GM21825 (cell line): Measurements from ENCODE around the gene IGSF21.

Experiments used
- ATAC-seq: cut with Tn5 transposase; IDR thresholded peaks from one replicate; pipeline ENCODE4 v1.9.1; 2021; ENCODE audit warnings: mild to moderate bottlenecking, moderate library complexity; ENCODE audit not compliant: unreplicated experiment

The IGSF21 gene

DNA sequence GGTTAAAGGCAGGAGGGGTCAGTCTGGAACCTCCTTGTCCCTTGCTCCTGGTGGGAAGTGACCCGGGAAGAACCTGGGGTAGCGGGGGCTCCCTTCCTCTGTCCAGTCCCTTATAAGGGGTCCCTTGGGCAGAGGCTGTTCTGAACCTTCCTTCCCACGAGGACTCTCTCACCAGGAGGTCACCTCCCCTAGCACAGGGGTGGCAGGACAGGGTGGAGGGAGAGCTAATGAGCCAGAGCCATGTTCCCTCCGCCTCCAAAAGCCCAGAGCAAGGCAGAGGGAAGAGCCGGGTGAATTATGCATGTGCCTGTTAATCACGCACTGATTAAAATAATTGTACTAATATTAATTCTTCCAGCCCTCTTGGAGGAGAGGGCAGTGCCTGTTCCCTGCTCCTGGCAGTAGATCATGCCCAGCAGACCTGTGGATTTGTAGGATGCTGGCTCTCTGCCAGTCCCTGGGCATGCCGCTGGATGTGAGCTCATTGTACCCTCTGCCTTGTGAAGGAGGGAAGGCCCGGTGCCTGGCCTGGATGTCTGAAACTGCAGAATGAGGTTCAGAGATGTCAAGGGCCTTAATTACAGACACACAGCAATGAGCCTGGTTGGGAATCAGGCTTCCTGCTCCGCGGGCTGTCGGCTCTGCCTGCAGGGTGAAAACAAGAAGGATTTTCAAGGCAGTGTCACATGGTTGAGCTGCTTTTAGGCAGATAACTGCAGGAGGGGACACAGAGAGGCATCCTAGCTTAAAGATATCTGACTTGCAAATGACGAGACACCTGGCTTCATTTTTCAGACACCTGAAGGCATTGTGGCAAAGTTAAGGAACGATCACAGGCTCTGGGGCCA lies 68.2 kb downstream of the IGSF21 start:
- no peak for ATAC-seq

- no peak for ATAC-seq
Observed at GRCh38 chr1:18176619-18177018, 69.0 kb downstream of the IGSF21 start.

- no peak for ATAC-seq
Observed at GRCh38 chr1:18178111-18178510, 70.5 kb downstream of the IGSF21 start.

GRCh38 chr1:18179009-18179408 lies 71.4 kb downstream of the IGSF21 start:
- no peak for ATAC-seq

GRCh38 chr1:18182398-18183160 lies 75.0 kb downstream of the IGSF21 start:
- no peak for ATAC-seq

- no peak for ATAC-seq
Observed at GRCh38 chr1:18183533-18183932, 75.9 kb downstream of the IGSF21 start.

DNA sequence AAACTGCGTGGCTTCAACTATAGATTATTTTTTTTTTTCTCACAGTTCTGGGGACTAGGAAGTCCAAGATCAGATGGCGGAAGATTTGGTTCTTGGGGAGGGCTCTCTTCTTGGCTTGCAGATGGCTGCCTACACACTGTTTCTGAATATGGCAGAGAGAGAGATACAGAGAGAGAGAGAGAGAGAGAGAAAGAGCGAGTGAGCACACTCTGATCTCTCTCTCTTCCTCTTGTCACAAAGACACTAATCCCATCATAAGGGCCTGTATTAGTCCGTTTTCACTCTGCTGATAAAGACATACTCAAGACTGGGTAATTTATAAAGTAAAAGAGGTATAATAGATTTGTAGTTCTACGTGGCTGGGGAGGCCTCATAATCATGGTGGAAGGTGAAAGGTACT lies 79.5 kb downstream of the IGSF21 start:
- ATAC-seq = no peak

- ATAC-seq = no peak
Observed at GRCh38 chr1:18188820-18189517, 81.4 kb downstream of the IGSF21 start.

- no peak for ATAC-seq
Observed at GRCh38 chr1:18190598-18190997, 83.0 kb downstream of the IGSF21 start.

DNA sequence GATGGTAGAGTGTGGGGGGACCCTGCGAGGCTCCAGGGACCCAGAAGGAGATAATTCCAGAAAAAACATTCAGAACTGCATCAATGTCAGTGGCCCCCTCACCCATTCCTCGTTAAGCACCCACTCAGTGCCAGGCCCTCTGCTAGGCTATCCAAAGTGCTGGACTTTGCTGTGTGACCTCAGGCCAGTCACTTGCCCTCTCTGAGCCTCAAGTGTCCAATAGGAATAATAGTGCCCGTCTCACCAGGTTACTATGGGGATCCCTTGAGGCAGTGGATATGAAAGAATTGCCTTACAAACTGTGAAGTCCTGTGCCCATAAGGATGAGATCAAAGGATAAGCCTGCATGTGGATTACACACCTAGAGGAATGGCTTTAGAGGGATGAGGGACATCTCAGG lies 83.4 kb downstream of the IGSF21 start:
- ATAC-seq = no peak

- ATAC-seq = no peak
Observed at GRCh38 chr1:18191481-18192155, 84.0 kb downstream of the IGSF21 start.

DNA sequence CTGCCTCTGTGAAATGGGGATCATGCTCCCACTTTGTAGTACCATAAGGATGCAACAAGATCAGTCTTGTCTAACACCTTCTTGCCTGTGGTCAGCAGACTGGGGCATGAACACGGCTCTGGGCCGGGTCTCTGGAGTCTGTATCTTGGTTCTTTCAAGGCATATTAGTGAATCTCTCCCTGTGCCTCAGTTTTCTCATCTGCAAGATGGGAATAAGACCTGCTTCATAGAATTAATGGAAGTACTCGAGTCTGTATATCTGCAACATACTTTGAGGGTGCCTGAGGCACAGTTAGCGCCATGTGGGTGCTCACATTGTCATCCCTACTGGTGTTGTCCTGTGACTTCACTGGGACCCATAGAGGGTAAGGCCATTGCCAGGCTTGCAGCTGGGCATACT lies 84.6 kb downstream of the IGSF21 start:
- no peak for ATAC-seq

DNA sequence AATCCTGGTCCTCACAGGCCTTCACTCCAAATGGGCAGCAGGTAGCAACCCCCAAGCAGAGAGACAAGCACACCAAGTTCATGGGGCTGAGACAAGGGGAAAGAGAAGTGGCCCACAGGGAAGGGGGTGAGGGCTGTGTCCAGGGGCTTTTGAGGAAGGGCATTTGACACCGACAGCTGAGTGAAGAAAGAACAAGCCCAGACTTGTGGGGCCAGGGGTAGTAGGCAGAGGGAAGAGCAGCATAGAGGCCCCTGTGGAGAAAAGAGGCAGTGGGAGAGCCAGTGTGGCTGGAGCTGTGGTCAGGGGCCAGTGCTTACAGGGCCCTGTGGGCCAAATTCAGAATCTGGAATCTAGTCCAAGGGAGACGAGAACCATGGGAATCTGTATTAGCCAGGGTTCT lies 85.4 kb downstream of the IGSF21 start:
- ATAC-seq = no peak

GRCh38 chr1:18197299-18197698 lies 89.7 kb downstream of the IGSF21 start:
- ATAC-seq = no peak

DNA sequence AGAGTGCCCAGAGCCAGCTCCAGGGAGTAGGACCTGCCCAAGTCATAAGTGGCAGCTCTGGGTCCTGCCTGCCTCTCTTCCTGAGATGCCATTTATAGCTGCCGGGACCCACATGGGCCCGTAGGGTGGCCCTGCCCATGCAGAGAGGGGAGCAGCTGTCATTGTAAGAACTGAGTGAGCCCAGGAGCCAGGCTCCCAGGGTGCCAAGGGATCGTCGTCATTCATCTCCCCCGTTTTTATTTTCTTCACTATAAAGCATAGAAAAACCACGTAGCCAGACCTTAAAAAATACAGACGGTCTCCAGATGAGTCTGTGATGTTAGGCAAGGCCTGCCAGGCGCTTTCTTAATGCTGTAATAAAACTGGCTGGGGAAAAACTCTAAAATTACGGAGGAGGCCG lies 90.7 kb downstream of the IGSF21 start:
- ATAC-seq = no peak

- ATAC-seq = no peak
Observed at GRCh38 chr1:18199462-18199861, 91.9 kb downstream of the IGSF21 start.

GRCh38 chr1:18200136-18200717 lies 92.6 kb downstream of the IGSF21 start:
- ATAC-seq = no peak

DNA sequence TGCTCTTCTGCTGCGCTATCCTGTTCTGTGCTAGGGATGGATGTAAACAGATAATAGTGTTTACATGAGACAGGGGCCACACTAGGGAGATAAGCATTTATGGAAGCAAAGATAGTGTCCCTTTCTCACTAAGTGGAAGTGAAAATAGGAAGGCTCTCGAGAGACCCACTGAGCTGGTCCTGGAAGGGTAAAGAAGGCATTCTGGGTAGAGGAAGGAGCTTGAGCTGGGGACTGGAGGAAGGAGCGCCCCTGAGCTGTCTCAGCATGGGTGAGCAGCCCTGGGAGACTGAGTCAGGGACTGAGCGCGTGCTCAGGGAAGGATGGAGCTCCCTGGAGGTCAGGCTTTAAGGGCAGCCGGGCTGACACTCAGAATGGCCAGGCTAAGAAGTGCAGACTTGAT lies 93.3 kb downstream of the IGSF21 start:
- ATAC-seq = no peak

DNA sequence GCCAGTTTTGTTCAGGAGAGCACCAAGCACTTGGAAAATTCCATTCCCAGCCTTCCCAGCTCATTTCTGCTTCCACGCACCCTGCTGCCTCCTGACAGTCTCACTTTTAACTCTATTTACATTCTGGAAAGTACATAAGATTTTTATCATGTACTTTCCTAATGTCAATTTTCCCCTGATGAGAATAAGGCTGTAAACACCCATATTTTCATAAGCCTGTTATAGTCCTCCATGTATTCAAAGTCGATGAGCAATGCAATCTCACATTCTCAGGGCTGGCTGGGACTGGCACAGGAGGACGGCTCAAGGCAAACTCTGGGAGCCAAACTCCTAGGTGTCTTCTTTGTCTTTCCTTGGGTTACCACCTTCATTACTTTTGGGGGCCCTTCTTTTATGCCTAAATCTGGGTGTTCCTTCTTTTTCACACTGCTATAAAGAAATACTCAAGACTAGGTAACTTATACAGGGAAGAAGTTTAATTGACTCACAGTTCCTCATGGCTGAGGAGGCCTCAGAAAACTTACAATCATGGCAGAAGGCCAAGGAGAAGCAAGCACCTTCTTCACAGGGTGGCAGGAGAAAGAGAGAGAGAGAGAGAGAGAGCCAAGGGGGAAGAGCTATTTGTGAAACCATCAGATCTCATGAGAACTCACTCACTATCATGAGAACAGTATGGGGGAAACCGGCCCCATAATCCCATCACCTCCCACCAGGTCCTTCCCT lies 94.6 kb downstream of the IGSF21 start:
- ATAC-seq = no peak

GRCh38 chr1:18203645-18204044 lies 96.0 kb downstream of the IGSF21 start:
- ATAC-seq = no peak
